Cerebellar nuclear complex (tissue), 1 donor: Measurements from ENCODE around the gene ERCC6.

ENCODE experiments used
- DNase-seq, 2 experiments: peaks; one replicate each; lab custom pipeline; 2025; lab: John Stamatoyannopoulos, UW

ERCC6 gene

GRCh38 chr10:49549640-49550346 is 10.9 kb upstream of the ERCC6 start:
- DNase-seq = no peak

- no peak for DNase-seq
Observed at GRCh38 chr10:49543604-49544003, 4.7 kb upstream of the ERCC6 start.

GRCh38 chr10:49542353-49542752 is 3.4 kb upstream of the ERCC6 start:
- DNase-seq = no peak

GRCh38 chr10:49541762-49542161 is 2.8 kb upstream of the ERCC6 start:
- no peak for DNase-seq

- no peak for DNase-seq
Observed at GRCh38 chr10:49540056-49540797, 1.3 kb upstream of the ERCC6 start.

GRCh38 chr10:49539320-49539885 is 482 bp upstream of the ERCC6 start:
- DNase-seq = no peak

- DNase-seq = no peak
Observed at GRCh38 chr10:49534670-49535381, 4.1 kb downstream of the ERCC6 start.

- no peak for DNase-seq
Observed at GRCh38 chr10:49532461-49532860, 6.5 kb downstream of the ERCC6 start.

- no peak for DNase-seq
Observed at GRCh38 chr10:49528977-49529506, 9.9 kb downstream of the ERCC6 start.

GRCh38 chr10:49527850-49528249 is 11.1 kb downstream of the ERCC6 start:
- DNase-seq = no peak

GRCh38 chr10:49527061-49527460 is 11.9 kb downstream of the ERCC6 start:
- no peak for DNase-seq

- DNase-seq = no peak
Observed at GRCh38 chr10:49526619-49527018, 12.3 kb downstream of the ERCC6 start.

- DNase-seq = no peak
Observed at GRCh38 chr10:49524496-49524895, 14.4 kb downstream of the ERCC6 start.

- DNase-seq = no peak
Observed at GRCh38 chr10:49523301-49523700, 15.6 kb downstream of the ERCC6 start.

GRCh38 chr10:49521062-49521461 is 17.9 kb downstream of the ERCC6 start:
- no peak for DNase-seq

- DNase-seq = no peak
Observed at GRCh38 chr10:49520122-49520775, 18.7 kb downstream of the ERCC6 start.

- no peak for DNase-seq
Observed at GRCh38 chr10:49519717-49520116, 19.2 kb downstream of the ERCC6 start.

- no peak for DNase-seq
Observed at GRCh38 chr10:49518982-49519578, 19.8 kb downstream of the ERCC6 start.

- no peak for DNase-seq
Observed at GRCh38 chr10:49518566-49518965, 20.4 kb downstream of the ERCC6 start.

- no peak for DNase-seq
Observed at GRCh38 chr10:49516216-49516970, 22.5 kb downstream of the ERCC6 start.
